Sciatic nerve (tissue), 2 donors: Measurements from ENCODE around the gene ANKRD2. TPM values are rescaled to one million over a fixed set of nuclear protein-coding genes. Genes with fewer than 3 reads are reported as not detected.
"Not testable (repeated sequence)": the region's sequence is repeated elsewhere in the genome, so short reads cannot be mapped to it uniquely, and the experiment has no call there.

Experiments
- ATAC-seq: fragments of 200-7000 bp; cut with Tn5 transposase; one replicate; pipeline ENCODE4 v1.9.1; 2020; ENCODE audit warnings: mild to moderate bottlenecking, moderate library complexity
- DNase-seq: peaks from one replicate; pipeline ENCODE4 v3.0.0-alpha.2; 2020; ENCODE audit warnings: low spot score
- intact Hi-C: fragments of 100-400 bp; cut with DNase I; formaldehyde crosslinking; loops from one replicate; pipeline ENCODE4 v1.14.2; 2022
- total RNA-seq: library from RNA; stranded (reverse); fragmentation: NEBNext Ultra II Directional; extraction: Animal tissue kit (Norgen Biotek cat#: 25700); gene quantifications from one replicate; pipeline ENCODE4 v1.2.1, GENCODE V29; 2021
- donor health status: DM: no; HTN: no; CAD: no.
- donor health status: DM: no; HTN: no; CAD: no.

Gene ANKRD2
- total RNA-seq, 1 donor from 2014 or later = not detected

- intact Hi-C loops = loop anchor here (10.0 kb wide), 1 partner anchor 932 kb away; no protein-coding TSS in a partner anchor
- ATAC-seq (peak; percentile 84), DNase-seq (peak; percentile 79)
These were observed 30.2 kb upstream of the ANKRD2 start for GRCh38 chr10:97542169-97543024.

- intact Hi-C loops = loop anchor here (10.0 kb wide), 1 partner anchor 932 kb away; no protein-coding TSS in a partner anchor
- DNase-seq = peak; percentile 85
These were observed 29.5 kb upstream of the ANKRD2 start for GRCh38 chr10:97543025-97543546.

GRCh38 chr10:97546456-97547270 is 25.9 kb upstream of the ANKRD2 start:
- DNase-seq = no peak
- ATAC-seq = no peak
- intact Hi-C loops = loop anchor here (10.0 kb wide), 1 partner anchor 928 kb away; no protein-coding TSS in a partner anchor

More at GRCh38 chr10:97543025-97543546, 29.5 kb upstream of the ANKRD2 start:
- peak; percentile 89 for ATAC-seq

GRCh38 chr10:97547271-97547600 is 25.3 kb upstream of the ANKRD2 start:
- intact Hi-C loops = loop anchor here (10.0 kb wide), 1 partner anchor 928 kb away; no protein-coding TSS in a partner anchor
- DNase-seq = no peak
- no peak for ATAC-seq

- DNase-seq = no peak
- intact Hi-C loops = loop anchor here (10.0 kb wide), 1 partner anchor 927 kb away; no protein-coding TSS in a partner anchor
These were observed 24.6 kb upstream of the ANKRD2 start for GRCh38 chr10:97547962-97548361.

GRCh38 chr10:97548828-97549455 is 23.6 kb upstream of the ANKRD2 start:
- ATAC-seq = no peak
- intact Hi-C loops = loop anchor here (10.0 kb wide), 1 partner anchor 926 kb away; no protein-coding TSS in a partner anchor
- no peak for DNase-seq

More at GRCh38 chr10:97547962-97548361, 24.6 kb upstream of the ANKRD2 start:
- peak; percentile 23 for ATAC-seq

GRCh38 chr10:97549587-97550322 is 22.8 kb upstream of the ANKRD2 start:
- ATAC-seq = peak; percentile 77
- DNase-seq = no peak
- intact Hi-C loops = loop anchor here (5.0 to 10.0 kb wide), 2 partner anchors 87 to 925 kb away; no protein-coding TSS in a partner anchor

- intact Hi-C loops = loop anchor here (5.0 kb wide), 1 partner anchor 88 kb away; no protein-coding TSS in a partner anchor
- DNase-seq = no peak
- no peak for ATAC-seq
These were observed 22.0 kb upstream of the ANKRD2 start for GRCh38 chr10:97550336-97551149.

GRCh38 chr10:97551271-97551670 is 21.3 kb upstream of the ANKRD2 start:
- ATAC-seq = no peak
- intact Hi-C loops = loop anchor here (5.0 kb wide), 1 partner anchor 89 kb away; no protein-coding TSS in a partner anchor
- DNase-seq = no peak

- DNase-seq (peak; percentile 84), ATAC-seq (peak; percentile 90)
- intact Hi-C loops = loop anchor here (5.0 kb wide), 1 partner anchor 91 kb away; no protein-coding TSS in a partner anchor
These were observed 19.0 kb upstream of the ANKRD2 start for GRCh38 chr10:97553575-97554031.

GRCh38 chr10:97554336-97554735 is 18.2 kb upstream of the ANKRD2 start:
- not testable (repeated sequence) for ATAC-seq, DNase-seq
- intact Hi-C loops = loop anchor here (5.0 kb wide), 1 partner anchor 92 kb away; no protein-coding TSS in a partner anchor

GRCh38 chr10:97555541-97555940 is 17.0 kb upstream of the ANKRD2 start:
- ATAC-seq, intact Hi-C loops, DNase-seq: not testable (repeated sequence)

- ATAC-seq, intact Hi-C loops, DNase-seq: not testable (repeated sequence)
These were observed 11.7 kb upstream of the ANKRD2 start for GRCh38 chr10:97560731-97561381.

GRCh38 chr10:97561386-97562077 is 11.0 kb upstream of the ANKRD2 start:
- intact Hi-C loops, ATAC-seq, DNase-seq: not testable (repeated sequence)

GRCh38 chr10:97562329-97562728 is 10.2 kb upstream of the ANKRD2 start:
- DNase-seq, intact Hi-C loops, ATAC-seq: not testable (repeated sequence)

GRCh38 chr10:97563337-97563736 is 9.2 kb upstream of the ANKRD2 start:
- intact Hi-C loops = no loop called here
- DNase-seq = no peak
- no peak for ATAC-seq
